Measurements from ENCODE around the gene MTCL1. TPM values are rescaled to one million over a fixed set of nuclear protein-coding genes. Genes with fewer than 3 reads are reported as not detected.

MTCL1 gene
- total RNA-seq, 1 experiment from 2014 or later: 22.7 TPM

DNA sequence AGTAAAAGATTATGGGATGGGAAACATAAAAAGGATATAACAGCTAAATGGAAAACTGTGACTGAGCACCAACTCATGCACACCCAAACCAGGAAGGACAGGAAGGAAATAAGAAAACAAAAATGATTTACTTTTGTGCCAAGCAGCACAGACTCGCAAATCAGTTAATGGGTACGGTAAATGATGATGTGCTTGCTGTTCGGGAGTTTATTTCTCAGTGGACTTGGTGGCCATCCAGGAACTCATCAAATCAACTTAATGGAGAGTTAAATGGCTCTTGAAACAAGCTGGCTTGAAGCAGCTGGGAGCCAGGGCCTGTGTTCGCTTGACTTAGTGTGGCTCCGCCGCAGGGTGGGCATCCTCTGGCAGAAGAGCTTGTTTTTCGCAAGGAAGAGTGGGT lies 36.2 kb downstream of the MTCL1 start:
- Histone ChIP-seq H3K4me2 (ENCODE audit: low read length) (no peak overlapping the region), H3K4me1 (ENCODE audit: control insufficient read depth in 1 of 2, insufficient read depth in 2 of 2, low read length in 2 of 2) (no peaks in the 10 kb centered on the region), H3K27me3 (ENCODE audit: insufficient read depth, low read length) (no peaks in the 10 kb centered on the region), H2AFZ (ENCODE audit: low read depth, low read length, poor library complexity, severe bottlenecking) (no peak overlapping the region), H3K27ac (ENCODE audit: low read depth, low read length) (no peak overlapping the region), H3K9ac (ENCODE audit: low read length) (no peak overlapping the region), H3K4me3 (replicated peaks in 1 of 2; ENCODE audit: low read depth in 1 of 2, low read length in 2 of 2) (no peak overlapping the region), H3K36me3 (ENCODE audit: control insufficient read depth in 1 of 2, insufficient read depth in 2 of 2, low read length in 2 of 2) (no peaks in the 10 kb centered on the region), H3K9me3 (ENCODE audit: control insufficient read depth in 1 of 2, insufficient read depth in 1 of 2, low read depth in 1 of 2, low read length in 2 of 2) (no peaks in the 10 kb centered on the region), H3K9me2 (ENCODE audit: insufficient read depth) (no peaks in the 10 kb centered on the region), H4K20me1 (ENCODE audit: insufficient read depth) (no peaks in the 10 kb centered on the region), H3K79me2 (ENCODE audit: insufficient read depth, low read length) (peaks cover 3% of the 10 kb centered on the region; the same call in 1 of the 2 replicates)
- RAD21 ChIA-PET (ENCODE audit: low non-redundant PET in 1 of 2, low total read pairs in 2 of 2, uncharacterized antibody in 2 of 2, unreplicated experiment in 2 of 2): no interaction called here
- no peak for ATAC-seq
- no peak for TF ChIP-seq EGR1 (IDR thresholded peaks at IDR 0.05; ENCODE audit: low read depth)
- intact Hi-C loops (cut with micrococcal nuclease): loop anchor here (10.0 kb wide), 1 partner anchor 63 kb away; no protein-coding TSS in a partner anchor
- POLR2A ChIA-PET: no interaction called here
- no TSS peak for BruUV-seq (replicated peaks)
- no peak for DNase-seq (ENCODE audit: low read depth, low spot score)
- CTCF ChIA-PET: no interaction called here

GRCh38 chr18:8742387-8743361 lies 37.3 kb downstream of the MTCL1 start:
- H4K20me1 ChIP-seq (ENCODE audit: insufficient read depth): no peaks in the 10 kb centered on the region
- no peak overlapping the region for H3K27ac ChIP-seq (ENCODE audit: low read depth, low read length)
- ATAC-seq (no peak), DNase-seq (ENCODE audit: low read depth, low spot score) (no peak)
- ChIA-PET RAD21 (ENCODE audit: low non-redundant PET in 1 of 2, low total read pairs in 2 of 2, uncharacterized antibody in 2 of 2, unreplicated experiment in 2 of 2) (no interaction called here), CTCF (no interaction called here), POLR2A (no interaction called here)
- BruUV-seq (replicated peaks): no TSS peak
- no peak overlapping the region for H3K4me2 ChIP-seq (ENCODE audit: low read length)
- intact Hi-C loops (cut with micrococcal nuclease): loop anchor here (10.0 kb wide), 1 partner anchor 62 kb away; no protein-coding TSS in a partner anchor
- no peak overlapping the region for H2AFZ ChIP-seq (ENCODE audit: low read depth, low read length, poor library complexity, severe bottlenecking)
- TF ChIP-seq CBX3 (IDR thresholded peaks at IDR 0.05; ENCODE audit: low read depth): no peak
- no peak for TF ChIP-seq EGR1 (IDR thresholded peaks at IDR 0.05; ENCODE audit: low read depth)
- no peak for TF ChIP-seq POLR2AphosphoS5 (IDR thresholded peaks at IDR 0.05; ENCODE audit: low read depth, low read length)
- no peak for TF ChIP-seq ZFX (IDR thresholded peaks at IDR 0.05)
- no peak for TF ChIP-seq SRF (IDR thresholded peaks at IDR 0.05; ENCODE audit: low read depth)
- no peak for TF ChIP-seq REST (IDR thresholded peaks at IDR 0.05; ENCODE audit: low read depth)
- no peaks in the 10 kb centered on the region for H3K9me2 ChIP-seq (ENCODE audit: insufficient read depth)
- H3K79me2 ChIP-seq (ENCODE audit: insufficient read depth, low read length): peaks cover 3% of the 10 kb centered on the region; the same call in 1 of the 2 replicates
- no peaks in the 10 kb centered on the region for H3K9me3 ChIP-seq (ENCODE audit: control insufficient read depth in 1 of 2, insufficient read depth in 1 of 2, low read depth in 1 of 2, low read length in 2 of 2)
- H3K4me1 ChIP-seq (ENCODE audit: control insufficient read depth in 1 of 2, insufficient read depth in 2 of 2, low read length in 2 of 2): no peaks in the 10 kb centered on the region
- H3K27me3 ChIP-seq (ENCODE audit: insufficient read depth, low read length): no peaks in the 10 kb centered on the region
- H3K4me3 ChIP-seq (replicated peaks in 1 of 2; ENCODE audit: low read depth in 1 of 2, low read length in 2 of 2): no peak overlapping the region
- no peak overlapping the region for H3K9ac ChIP-seq (ENCODE audit: low read length)
- no peaks in the 10 kb centered on the region for H3K36me3 ChIP-seq (ENCODE audit: control insufficient read depth in 1 of 2, insufficient read depth in 2 of 2, low read length in 2 of 2)

All from HCT116 (cell line).